Stimulated activated CD4-positive, alpha-beta T cell treated with anti-CD3 and anti-CD28 coated beads, TNF-alpha, amount 100 ng/mL, for 24 hours (primary cell): ENCODE results near the gene OSER1.
"Not testable (repeated sequence)": the region's sequence is repeated elsewhere in the genome, so short reads cannot be mapped to it uniquely, and the experiment has no call there.

Source experiments
- DNase-seq, 3 experiments: peaks; one replicate each; pipeline ENCODE4 v3.0.0-alpha.2; 2020; ENCODE audit warnings: low read depth in 3 of 3

Gene OSER1

DNA sequence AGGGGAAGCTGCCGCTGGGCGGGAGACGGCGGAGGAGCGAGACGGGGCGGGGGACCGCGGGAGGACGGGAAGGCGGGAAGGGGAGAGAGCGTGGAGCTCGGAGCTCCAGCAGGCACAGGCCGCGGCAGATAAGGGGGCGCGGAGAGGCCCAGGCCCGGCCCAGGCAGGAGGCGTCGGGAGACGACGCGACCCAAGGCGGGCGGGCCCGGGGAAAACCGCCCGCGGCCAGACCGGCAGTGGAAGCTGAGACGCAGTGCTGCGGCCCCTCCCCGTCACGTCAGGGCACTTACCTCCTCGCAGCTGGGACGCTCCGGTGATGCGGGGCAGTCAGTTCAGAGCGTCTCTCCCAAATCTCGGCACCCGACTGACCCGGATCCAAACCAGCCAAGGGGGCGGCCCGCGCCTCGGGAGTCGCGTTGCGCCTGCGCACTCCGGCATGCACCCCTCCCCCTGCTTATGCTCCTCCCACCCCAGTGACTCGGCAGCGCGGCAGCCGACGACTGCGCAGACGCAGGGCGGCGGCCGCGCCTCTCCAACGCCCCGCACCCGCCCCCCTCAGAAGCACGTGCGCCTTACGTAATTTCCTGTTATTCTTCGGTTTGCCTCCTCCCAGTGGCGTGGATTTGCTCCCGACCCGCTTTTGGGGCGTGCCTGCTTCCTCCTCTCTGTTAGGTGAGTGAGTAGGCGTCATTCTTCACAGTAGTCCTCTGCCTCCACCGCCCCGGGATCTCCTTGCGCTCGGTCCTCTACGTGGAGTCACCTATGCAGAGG lies at the start of gene OSER1:
TSS of gene OSER1 (minus strand) at position 366 of the 771 bp plus-strand sequence. CDS start 3,814 bp downstream, outside the sequence.
- DNase-seq: peak; percentile 95 to 96 (median 95)

DNA sequence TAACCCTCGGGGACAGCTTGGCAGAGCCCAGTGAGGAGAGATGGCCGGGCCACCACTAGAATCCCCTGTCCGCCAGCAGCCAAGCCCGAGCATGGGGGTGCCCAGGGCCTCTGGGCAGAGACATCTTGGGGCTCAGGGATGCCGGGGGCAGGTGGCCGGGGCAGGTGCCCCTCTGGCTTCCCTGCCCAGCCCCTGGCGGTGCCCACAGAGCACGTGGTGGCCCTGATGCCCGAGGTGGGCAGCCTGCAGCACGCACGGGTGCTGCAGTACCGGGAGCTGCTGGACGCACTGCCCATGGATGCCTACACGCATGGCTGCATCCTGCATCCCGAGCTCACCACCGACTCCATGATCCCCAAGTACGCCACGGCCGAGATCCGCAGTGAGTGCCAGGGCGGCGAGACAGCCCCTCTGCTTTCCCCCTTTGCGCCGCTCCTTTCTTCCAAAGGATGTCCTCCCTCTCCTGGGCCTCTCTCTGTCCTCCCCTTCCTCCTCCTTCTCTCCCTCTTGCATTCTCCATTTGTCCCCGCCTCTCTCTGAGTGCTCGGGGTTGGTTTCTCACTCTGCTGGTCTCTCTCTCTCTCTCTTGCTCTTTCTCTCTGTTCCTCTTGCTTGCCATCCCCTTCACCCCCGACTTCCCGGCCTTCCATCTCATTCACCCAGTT lies 47.8 kb upstream of the OSER1 start:
- no peak for DNase-seq

DNA sequence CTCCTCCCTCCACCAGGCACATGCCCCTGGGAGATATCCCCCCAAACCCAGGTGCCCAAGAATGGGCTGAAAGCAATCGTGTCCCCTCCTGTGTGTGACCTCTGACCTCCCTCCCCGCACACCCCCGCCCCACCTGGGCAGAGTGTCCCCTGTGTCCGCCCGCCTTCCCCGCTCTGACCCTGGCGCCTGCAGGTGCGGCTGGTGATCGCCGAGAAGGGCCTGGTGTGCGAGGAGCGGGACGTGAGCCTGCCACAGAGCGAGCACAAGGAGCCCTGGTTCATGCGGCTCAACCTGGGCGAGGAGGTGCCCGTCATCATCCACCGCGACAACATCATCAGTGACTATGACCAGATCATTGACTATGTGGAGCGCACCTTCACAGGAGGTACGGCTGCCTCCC lies 46.4 kb upstream of the OSER1 start:
- DNase-seq: no peak

DNA sequence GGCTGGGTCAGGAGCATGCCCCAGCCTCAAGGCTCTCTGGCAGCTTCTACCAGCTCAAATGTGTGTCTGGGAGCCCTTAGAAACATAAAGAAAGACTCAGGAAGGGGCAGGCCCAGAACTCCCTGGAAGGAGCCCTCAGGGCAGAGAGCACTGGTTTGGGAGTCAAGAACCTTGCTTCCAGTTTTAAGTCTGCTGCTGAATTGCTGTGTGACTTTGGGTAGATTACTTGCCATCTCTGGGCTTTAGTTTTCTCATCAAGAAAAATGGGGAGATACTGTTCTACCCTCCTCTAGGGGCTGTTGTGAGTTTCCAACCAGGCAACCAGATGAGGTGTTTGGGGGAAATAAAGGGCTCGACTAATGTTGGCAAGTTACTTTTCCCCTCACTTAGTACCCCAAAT lies 45.4 kb upstream of the OSER1 start:
- no peak for DNase-seq

DNA sequence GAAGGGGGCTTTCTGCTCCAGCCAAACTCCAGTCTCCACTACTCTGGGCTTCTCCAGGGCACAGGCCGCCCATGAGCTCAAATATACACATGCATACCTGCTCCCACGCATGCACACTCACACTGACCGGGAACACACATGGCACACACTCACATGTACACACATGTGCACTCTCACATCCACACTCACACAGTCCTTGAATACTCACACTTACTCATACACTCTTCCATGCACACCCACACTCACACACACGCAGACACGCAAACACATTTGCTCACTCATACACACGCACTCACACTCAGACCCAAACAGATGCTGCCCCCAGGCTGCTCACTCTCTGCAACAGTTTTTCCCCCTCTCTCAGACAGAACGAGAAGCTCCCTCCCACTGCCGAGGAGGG lies 43.5 kb upstream of the OSER1 start:
- DNase-seq: no peak

DNA sequence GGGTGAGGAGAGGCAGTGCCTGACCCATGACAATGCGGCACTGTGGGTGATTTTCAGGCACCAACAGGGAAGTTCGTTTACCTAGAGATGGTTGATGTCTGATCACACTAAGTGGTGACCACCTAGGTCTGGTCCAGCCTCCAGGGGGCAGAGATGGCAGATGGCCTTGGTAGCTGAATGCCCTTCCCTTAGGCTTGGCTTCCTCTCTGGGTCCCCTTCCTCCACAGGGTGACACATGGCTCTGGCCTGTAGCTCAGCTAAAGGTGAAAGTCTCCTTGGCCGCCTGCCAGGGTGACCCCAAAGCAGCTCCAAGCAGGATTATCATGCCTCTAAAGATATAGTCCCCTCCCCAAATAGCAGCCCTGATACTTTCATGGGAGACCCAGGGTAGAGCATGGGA lies 43.0 kb upstream of the OSER1 start:
- DNase-seq: no peak

DNA sequence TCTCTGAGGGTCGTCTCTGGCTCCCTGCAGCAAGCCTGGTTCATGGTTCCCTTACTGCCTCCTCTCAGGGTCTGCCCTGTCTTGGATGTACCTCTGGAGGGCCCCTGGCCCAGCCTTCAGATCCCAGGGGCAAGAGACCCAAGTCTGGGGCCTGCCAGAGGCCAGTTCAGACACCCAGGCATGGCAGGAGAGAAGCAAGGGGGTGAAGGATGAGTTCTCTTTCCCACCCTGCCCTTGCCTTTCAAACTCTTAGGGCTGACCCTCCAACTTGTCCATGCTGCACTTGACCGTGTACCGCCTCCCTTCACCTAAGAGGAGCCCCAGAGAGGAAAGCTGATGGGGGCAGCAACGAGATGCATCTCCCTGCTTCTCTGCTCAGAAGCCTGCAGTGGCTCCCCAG lies 40.7 kb upstream of the OSER1 start:
- no peak for DNase-seq

DNA sequence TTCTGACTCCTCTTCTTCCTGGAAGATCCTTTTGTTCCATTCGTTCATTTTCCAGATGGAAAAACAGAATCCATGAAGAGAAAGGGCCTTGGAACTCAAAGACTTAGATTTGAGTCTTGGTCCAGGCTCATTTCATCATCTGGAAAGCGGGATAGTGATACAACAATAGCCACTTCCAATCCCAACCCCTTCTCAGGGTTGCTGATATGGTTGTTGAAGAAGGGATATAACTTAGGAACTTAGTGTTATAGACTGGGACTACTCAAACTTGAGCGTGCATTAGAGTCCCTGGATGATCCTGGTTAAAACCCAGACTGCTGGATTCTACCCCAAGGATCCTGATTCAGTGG lies 37.8 kb upstream of the OSER1 start:
- DNase-seq: no peak

DNA sequence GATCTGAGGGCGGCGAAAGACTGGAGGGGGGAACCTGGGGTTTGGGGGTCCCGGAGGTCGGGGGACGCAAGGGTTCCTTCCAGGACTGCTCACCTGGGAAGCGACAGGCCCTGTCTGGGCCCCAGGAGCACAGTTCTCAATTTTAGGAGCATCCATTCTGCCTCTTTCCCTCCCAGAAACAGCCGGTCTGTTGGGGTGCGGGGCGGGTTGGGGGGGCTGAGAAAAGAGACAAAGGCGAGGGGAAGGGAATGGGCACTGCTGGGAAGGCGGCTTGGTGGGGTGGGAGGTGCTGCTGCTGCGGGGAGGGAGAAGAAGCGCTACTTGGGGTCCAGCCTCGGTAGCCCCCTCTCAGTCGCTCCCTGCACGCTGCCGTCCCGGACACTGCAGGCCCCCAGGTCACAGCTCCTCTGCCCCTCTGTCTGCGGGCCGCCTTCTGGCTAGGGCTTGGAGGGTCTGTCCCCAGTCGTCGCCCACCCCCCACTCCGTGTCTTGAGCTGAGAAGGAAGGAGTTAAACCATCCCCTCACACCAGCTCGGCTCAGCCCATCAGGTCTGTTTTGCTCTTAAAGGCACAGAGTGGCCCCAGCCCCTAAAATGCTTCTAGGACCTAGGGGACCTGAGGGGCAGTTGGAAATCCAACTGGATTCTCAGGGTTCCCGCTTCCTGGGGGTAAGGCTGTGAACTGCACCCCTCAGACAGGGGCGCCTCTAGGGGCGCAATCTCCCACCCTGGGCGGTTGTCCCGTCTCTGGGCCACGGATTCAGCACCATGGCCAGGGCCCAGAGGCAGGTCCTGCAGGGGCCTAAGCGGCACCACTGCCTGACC lies 37.2 kb upstream of the OSER1 start:
- peak in 1 of 3 experiments; percentile 25 for DNase-seq

DNA sequence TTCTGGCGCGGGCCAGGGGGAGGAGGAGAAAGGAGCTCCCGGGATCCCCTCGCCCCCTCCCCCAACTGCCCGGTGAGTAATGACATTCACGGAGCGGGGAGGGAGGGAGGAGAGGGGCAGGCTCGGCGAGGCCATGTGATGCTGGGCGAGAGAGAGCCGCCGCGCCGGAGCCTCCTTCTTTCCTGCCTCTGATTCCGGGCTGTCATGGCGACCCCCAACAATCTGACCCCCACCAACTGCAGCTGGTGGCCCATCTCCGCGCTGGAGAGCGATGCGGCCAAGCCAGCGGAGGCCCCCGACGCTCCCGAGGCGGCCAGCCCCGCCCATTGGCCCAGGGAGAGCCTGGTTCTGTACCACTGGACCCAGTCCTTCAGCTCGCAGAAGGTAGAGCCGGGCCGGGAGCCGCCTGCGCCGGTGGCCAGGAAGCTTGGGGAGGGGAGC lies 36.6 kb upstream of the OSER1 start, which contains the start of gene GDAP1L1:
TSS of gene GDAP1L1 (plus strand) at position 178 of the 441 bp plus-strand sequence. CDS start at position 205, 27 bp downstream.
- peak in 1 of 3 experiments; percentile 2 for DNase-seq

DNA sequence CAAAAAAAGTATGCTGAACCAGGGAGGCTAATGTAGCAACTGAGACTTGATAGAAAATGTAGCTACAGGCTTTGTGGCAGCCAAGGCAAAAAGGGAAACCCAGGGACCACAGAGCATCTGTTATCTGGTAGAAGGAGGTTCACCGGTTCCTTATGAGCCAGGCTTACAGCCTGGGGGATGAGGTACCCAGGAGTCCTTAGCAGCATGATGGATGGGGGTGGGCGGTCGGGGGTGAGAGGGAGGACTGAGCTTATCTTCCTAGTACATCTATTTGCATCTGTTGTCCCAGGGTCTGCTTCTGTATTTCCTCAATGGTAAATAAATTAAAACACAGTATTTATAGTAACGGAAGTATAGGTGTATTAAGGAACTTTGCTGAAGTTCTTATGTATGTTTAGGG lies 35.4 kb upstream of the OSER1 start:
- no peak for DNase-seq

DNA sequence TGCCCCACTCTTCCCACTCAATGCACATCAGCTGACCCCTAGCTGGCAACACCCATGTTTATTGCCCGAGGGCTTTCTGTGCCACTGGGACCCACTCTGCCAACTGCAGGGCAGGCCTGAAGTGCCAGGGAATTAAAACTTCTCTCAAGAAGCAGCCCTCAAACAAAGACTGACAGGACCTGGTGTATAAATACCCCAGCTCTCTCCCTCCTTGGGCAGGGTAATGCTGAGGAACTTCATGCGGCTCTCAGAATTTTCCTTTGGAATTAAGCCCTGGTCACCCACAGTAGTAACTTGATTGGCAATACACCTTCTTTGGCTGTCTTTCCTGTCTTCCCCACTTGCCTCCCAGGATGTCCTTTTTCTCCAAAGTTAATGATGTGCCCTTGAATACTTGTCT lies 31.2 kb upstream of the OSER1 start:
- no peak for DNase-seq

DNA sequence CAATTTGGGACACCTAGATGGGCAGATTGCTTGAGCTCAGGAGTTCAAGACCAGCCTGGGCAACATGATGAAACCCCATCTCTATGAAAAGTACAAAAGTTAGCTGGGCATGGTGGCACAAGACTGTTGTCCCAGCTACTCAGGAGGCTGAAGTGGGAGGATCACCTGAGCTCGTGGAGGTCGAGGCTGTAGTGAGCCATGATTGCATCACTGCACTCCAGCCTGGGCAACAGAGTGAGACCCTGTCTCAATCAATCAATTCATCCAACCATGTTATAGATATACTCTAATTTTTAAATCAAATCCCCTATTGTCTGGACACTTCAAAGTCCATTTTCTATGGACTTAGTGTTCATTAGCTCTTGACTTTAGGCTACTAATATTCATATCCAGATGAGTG lies 26.3 kb upstream of the OSER1 start:
- not testable (repeated sequence) for DNase-seq

DNA sequence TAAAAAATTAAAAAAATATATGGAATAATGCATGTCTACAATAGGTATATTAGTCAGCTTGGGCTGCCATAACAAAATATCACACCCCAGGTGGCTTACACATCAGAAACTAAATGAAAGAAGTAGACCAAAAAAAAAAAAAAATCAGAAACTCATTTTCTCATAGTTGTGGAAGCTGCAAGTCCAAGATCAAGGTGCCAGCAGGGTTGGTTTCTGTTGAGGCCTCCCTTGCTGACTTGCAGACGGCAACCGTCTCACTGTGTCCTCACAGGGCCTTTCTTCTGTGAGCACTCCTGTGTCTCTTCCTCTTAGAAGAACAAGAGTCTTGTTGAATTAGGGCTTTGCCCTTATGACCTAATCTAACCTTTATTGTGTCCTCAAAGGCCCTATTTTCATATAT lies 25.1 kb upstream of the OSER1 start:
- DNase-seq: no peak

DNA sequence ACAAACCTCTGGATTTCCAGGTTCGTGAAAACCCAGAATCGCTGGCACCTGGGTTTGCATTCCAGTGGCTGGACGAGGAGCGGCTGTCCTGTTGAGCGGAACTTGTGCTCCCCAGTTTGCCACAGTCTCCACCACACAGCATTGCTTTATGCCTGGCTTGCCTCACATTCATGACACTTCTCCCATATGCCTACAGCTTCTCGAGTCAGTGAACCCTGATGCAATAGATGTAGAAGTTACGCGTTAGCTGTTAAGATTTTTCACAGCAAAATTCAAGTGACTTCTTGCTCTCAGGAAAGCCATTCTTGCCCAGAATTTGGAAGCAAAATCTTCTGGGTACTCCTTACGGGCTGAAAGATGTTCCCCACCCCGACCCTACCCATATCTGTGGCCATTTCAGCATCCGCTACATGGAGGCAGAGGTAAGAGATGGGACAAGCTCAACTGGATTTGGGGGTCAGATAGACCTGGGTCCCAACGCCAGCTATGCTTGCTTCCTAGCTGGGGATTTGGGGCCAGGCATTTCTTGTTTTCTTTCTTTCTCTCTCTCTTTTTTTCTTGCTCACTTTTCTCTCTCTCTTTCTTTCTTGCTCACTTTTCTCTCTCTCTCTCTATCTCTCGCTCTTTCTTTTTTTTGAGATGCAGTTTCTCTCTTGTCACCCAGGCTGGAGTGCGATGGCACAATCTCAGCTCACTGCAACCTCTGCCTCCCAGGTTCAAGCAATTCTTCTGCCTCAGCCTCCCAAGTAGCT lies 24.2 kb upstream of the OSER1 start:
- no peak for DNase-seq

DNA sequence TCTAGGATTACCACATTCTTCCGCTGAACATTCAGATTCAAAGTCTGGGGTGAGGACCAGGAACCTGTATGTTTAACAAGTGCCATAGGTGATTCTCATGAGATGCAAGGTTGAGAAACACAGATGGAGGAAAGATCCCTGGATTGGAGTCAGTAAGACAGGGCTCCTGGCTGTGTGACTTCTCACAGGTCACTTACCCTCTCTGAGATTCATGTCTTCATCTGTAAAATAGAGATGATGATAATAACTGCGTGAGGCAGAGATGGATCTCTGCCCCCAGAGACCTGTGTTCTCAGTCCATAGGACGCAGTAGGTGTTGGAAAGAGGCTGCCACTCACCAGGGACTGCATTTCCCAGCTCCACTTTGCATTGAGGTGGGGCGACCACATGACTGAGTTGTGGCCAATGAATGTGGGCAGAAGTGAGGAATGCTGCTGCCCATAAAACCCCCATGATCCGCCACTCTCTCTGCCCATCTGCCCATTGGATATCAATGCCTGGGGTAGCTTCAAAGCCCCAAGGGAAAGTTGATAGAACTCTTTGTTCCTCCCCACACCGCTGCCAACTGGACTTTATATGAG lies 23.0 kb upstream of the OSER1 start:
- DNase-seq: no peak

DNA sequence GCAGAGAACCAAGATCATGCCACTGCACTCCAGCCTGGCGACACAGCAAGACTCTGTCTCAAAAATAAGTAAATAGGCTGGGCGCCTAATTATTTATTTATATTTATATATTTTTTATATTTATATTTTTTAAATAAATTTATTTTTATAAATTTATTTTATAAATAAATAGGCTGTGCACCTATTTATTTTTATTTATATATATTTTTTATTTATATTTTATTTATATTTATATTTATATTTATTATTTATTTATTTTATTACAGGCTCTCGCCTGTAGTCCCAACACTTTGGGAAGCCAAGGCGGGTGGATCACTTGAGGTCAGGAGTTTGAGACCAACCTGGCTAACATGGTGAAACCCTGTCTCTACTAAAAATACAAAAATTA lies 21.9 kb upstream of the OSER1 start:
- not testable (repeated sequence) for DNase-seq

DNA sequence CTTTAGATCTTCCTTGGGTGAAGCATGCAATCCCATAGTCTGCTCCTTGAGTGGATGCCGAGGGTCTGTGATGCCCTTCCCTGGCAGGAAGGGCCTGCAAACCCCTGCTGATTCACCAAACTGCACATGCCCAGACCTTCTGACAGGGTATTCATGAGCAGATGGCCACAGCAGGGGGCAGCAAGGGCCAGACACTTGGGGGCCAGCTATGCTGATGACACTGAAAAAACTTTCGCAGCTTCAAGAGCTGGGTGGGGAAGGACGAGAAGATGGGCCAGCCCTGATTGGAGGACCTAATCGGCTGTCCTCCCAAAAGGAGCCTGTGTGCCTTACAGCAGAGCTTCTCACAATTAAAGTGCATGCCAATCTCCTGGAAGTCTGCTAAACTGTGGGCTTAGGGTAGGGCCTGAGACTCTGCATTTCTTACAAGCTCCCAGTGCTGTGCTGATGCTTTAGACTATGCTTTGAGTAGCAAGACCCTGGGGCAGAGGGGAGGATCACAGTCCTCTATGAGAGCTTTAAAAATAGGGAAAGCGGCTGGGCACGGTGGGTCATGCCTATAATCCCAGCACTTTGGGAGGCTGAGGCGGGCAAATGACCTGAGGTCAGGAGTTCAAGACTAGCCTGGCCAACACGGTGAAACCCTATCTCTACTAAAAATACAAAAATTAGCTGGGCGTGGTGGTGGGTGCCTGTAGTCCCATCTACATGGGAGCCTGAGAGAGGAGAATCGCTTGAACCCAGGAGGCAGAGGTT lies 21.3 kb upstream of the OSER1 start:
- DNase-seq: no peak

DNA sequence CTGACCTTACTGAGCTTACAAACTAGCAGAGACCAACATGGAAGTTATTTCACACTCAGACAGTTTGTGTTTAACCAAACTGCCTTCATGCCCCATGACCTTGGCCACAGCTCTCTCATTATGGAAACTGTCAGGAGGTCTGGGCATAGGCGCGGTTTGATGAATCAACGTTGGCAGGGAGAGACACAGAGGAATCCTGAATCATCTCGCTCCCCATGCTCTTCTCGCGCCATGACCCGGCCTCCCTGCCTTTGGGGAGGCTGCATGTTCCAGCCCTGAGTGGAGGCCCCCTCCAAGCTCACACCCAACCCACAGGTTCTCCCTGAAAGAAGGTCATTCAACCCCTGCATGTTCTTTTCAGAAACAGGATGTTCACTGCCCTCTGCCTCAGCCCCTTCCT lies 20.6 kb upstream of the OSER1 start:
- no peak for DNase-seq

DNA sequence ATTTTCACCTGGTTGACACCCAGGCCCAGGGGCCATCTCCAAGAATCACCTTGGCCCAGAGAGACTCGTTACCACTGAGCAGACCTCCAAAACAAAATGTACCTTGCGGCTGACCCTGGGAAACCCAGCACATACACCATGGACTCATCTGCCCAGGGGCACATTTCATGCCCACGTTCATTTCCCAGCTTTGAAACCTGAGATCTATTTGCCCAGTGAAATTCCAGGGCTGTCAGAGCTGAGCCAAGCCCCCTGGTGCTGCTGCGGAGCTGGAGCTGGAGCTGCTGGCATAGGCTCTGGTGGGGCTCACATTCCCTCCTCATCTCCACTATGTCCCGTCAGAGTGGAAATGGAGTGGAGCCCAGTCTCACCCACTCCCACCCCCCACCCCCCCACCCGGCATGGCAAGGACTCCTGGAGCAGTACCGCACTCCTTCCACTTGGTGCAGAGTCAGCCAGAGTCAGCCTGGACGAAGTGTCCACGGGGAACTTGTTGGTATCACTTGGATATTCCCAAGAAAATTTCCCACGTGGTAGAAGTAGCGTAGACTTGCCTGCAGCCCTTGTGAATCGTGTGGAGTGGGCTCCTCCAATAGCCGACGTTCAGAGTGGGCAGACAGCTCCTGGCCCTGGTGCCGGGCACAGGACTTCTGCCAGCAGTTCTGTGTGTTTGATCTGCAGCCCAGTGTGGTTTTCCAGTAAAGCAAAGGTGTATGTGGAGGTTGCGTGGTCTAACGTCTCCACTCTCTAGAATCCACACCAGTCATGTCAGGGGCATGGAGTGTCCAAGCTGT lies 18.1 kb upstream of the OSER1 start:
- no peak for DNase-seq
